ELF-1 (cell line): ENCODE measurements around the gene VPS36.
"Not testable (repeated sequence)": the region's sequence is repeated elsewhere in the genome, so short reads cannot be mapped to it uniquely, and the experiment has no call there.

Experiments
- DNase-seq: peaks from one replicate; pipeline ENCODE4 v3.0.0-alpha.2; 2016; ENCODE audit warnings: low read depth, low spot score

The VPS36 gene

DNA sequence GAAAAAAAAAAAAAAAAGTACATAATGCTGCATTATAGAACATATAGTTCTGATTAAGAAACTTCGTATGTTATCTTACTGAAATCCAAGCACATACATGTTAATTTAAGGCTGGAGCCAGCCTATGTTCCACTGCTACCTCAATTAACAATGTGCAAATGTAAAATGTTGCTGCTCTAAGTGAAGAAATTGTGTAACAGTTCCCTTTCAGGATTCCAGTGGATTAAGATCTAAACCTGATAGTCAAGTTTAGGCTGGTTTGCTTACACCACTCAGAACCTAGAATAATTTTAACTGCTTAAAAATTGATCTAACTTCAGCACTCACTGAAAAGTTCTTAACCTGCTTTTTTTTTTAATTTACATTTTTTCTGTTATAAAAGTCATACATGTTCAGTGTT lies 4.2 kb downstream of the VPS36 start:
- no peak for DNase-seq

GRCh38 chr13:52432456-52432855 lies 18.0 kb downstream of the VPS36 start:
- no peak for DNase-seq

DNA sequence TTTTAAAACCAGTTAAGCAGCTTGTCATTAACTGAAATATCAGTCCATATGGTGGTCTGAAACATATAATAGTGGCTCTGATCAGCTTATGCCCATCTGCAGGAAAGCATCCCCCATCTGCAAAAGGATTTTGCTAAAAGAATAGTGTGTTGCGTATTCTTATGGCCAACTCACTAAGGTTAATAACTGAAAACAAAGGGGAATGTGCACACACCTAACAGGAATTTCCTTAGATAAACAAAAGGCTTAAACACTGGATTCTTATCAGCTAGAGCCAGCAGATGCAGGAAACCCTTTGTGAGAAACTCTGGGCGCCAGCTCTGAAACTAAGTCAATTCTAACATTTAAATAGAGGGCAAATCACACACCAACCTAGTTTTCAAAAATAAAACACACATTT lies 22.1 kb downstream of the VPS36 start:
- no peak for DNase-seq

DNA sequence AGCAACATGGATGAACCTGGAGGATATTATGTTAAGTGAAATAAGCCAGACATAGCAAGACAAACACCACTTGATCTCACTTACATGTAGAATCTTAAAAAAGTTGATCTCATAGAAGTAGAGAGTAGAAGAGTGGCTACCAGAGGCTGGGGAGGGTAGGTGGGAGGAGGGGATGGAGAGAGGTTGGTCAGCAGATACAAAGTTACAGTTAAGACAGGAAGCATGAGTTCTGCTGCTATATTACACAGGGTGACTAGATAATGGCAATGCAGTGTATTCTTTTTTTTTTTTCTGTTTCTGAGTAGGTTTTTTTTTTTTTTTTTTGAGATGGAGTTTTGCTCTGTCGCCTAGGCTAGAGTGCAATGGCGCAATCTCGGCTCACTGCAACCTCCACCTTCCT lies 29.2 kb downstream of the VPS36 start:
- DNase-seq, result no peak

DNA sequence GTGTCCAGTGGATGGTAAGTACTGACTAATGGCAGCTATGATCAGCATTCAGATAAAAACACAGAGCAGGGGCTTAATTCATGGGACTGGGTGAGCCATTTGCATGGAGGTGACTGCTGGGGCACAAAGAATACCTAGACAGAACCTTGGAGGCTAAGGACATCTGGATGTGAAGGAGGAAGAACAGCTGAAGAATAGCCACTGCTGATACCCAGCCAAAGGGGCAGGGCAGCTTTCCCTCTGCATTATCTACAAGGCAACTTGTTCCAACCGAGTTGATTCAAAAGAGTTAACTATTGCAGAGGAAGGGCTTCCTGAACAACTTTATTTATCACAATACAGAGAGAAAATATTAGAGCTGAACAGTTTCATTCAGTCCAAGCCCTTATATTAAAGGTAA lies 31.4 kb downstream of the VPS36 start:
- DNase-seq, result no peak

- no peak for DNase-seq
Observed at GRCh38 chr13:52414963-52415362, 35.5 kb downstream of the VPS36 start.

GRCh38 chr13:52414051-52414450 lies 36.4 kb downstream of the VPS36 start:
- no peak for DNase-seq

DNA sequence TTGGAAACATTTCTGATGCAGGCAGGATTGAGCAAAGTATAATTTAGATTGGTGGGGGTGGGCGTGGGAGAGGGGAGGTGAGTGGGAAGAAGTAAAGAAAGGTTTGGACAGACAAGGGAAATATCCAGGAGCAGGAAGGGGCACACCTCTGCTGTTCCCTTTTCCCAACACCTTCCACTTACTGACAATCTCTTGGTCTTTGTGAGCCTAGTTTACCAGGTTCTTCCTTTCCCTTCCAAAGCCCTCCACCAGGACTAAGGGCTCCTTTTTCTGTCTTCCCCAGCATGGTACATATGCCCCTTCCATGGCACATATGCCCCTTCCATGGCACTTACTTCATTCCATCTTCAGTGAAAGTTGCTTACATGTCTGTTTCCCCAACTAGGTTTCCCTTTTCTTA lies 38.3 kb downstream of the VPS36 start:
- DNase-seq, result no peak

DNA sequence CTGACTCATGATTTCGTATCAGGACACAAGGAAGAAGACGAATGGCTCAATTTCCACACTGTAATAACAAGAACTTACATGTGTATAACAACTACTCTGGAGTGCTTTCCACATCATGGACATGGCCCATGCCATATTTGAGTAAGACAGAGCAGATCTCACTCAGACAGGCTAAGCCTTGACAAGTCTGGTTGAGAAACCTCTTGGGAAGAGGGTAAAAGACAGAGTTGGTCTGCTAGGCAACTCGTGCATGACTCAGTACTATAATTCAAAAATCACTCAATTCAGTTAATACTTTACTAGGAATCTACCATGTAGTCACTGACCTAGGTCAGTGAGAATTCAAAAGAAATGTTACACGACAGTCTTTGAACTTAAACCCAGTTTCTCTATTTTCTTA lies 38.8 kb downstream of the VPS36 start:
- no peak for DNase-seq

- DNase-seq, result not testable (repeated sequence)
Observed at GRCh38 chr13:52408071-52408658, 42.3 kb downstream of the VPS36 start.

GRCh38 chr13:52407436-52407835 lies 43.0 kb downstream of the VPS36 start:
- not testable (repeated sequence) for DNase-seq

GRCh38 chr13:52406629-52407028 lies 43.8 kb downstream of the VPS36 start:
- no peak for DNase-seq

DNA sequence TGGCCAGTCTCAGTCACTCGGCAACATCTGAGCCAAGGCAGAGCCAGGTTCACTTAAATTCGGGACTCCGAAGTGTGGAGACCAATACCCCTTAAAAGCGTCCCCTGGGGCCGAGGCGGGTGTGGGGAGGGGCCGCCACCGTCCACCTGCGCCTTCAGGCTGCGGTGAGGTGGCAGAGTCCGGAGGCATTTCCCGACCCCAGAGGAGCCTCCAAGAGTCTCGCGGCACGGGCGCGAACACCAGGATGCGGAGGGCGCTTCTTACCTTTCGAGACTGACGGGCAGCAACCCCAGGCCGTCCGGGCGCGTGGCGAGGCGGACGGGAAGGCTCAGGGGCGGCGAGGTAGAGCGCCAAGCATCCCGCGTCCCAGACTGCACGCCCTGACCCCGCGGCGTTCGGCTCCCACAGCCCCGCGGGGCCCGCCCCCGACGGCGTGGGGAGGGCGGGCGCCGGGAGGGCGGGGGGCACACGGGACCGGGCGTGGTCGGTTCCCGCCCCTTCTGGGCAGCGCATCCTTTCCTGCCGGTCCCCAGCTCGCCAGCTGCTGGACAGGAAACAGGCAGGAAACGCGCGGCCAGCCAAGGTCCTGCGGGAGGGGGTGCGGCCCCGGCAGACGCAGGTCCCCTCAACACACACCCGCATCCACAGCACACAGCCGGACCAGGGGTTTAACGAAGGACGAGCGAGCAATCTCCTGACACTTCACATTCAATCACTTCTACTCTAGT lies 44.5 kb downstream of the VPS36 start, which contains the start of gene THSD1:
Gene THSD1 (minus strand): TSS at position 406 of the 728 bp plus-strand sequence. CDS start 3,572 bp downstream, outside the sequence.
- DNase-seq, result peak; percentile 26

DNA sequence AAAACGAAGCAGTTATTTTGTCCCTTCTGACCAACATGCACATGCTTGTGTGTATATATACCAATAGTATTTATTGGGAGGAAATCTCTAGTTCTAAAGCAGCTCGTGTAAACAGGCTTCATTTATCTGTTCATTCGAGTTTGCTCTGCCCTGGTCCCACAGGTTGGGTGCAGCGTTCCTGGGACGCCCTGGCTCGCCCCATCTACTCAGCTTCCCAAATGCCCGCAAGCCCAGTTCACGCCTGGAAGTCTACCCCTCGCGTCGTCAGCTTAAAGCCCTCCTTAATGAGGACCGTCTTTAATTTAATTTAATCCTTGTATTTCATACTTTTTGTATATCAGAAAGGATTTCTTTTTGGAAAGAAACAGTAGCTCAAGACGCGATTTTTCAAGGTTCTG lies 45.1 kb downstream of the VPS36 start:
- DNase-seq, result no peak

GRCh38 chr13:52399708-52400107 lies 50.7 kb downstream of the VPS36 start:
- DNase-seq, result no peak

GRCh38 chr13:52399046-52399445 lies 51.4 kb downstream of the VPS36 start:
- no peak for DNase-seq

GRCh38 chr13:52395704-52396103 lies 54.7 kb downstream of the VPS36 start:
- DNase-seq, result no peak

- no peak for DNase-seq
Observed at GRCh38 chr13:52394586-52394985, 55.8 kb downstream of the VPS36 start.

DNA sequence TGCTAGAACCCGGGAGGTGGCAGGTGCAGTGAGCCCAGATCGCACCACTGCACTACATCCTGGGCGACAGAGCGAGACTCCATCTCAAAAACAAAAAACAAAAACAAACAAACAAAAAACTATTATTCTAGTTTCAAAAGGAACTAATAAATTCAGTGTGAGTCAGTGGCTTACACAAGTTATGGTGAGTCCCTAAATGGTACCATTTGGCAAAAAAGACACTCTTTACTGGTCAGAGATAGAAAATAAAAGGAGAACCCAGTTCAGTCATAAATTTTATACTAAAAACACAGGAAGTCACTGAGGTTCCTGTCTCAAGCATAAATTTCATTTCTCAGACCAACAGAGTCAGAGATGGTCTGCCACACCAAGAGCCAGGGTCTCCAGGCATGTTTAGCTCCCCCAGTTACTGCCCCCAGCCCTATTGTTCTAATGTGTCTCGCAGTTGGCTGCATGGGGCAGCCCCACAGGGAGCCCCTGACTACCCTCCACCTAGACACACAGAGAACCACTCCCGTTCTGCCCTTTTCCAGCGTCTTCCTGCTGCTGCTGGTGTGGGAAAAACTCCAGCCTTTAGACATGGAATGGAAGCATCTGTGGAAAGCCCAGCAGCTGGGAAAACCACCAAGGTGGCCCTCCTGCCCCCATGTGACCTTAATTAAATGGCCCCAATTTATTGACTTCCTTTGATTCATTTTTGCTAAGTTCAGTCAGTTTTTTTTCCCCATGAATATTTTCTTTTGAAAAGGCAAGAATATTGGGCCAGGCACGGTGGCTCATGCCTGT lies 56.7 kb downstream of the VPS36 start:
- no peak for DNase-seq

DNA sequence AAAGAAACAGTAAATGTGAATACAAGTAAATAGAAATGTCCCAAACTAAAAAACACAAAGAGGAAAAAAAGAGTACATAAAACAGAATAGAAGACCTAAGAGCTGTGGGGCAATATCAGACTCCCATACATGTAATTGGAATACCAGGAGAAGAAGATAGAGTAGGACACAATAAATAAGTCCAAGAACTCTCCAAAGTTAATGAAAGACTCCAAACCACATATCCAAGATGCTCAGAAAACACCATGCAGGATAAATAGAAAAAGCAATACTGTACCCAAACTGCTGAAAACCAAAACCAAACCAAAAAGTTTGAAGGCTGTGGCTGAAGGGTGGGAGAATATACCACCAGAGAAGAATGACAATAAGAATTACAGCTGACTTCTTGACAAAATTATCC lies 62.7 kb downstream of the VPS36 start:
- DNase-seq, result no peak

DNA sequence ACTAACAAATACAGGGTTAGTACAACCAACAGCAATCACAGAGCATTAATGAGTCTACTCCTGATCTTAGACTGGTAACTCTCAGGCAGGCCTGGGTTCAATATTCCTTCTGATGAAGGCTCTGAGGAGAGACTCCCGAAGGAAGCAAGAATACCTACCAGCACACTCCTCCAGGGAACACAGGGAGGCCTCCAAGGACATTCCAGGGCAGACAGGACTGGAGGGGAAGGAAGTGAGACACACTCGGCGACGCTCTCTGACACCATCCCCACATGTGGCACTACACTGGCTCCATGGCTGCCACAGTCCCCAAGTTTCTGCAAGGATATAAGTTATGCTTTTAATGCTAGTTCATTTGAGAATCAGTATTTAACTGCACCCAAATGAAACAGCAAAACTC lies 64.6 kb downstream of the VPS36 start:
- DNase-seq, result no peak

DNA sequence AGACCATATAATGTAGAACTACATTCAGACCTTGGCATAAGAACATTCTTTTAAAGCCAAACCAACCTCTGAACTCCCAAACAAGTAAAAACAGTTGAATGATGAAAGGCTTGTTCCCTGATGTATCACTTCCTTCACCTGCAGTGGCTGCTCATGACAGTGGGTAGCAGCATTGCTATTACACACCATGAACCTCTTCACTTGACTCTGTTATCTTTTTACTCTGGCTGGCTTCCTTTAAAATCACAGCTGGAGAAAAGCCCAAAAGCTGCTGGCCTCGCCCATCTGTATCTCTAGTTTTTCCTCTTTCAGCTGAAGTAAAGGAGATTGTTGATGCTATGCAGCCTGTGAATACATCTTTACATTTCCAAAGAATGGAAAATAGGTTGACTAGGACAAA lies 67.1 kb downstream of the VPS36 start:
- no peak for DNase-seq

DNA sequence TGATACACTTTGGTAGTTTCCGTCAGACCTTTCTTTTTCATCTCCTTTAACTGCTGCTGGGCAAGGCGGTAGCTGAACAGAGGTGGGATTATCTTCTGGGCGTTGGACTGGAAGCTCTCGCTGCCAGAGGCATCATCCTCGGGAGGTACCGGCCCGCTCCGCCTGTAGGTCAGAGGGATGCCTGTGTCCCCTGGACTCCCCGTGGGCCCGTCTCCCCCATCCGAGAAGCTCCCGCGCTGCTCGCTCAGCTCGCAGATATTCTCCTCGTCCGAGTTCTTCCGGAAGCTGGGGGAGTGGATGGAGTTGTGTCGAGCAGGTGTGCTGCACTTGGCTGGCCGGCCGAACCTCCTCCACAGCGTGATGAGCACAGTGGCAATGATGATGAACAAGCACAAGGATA lies 72.1 kb downstream of the VPS36 start:
- no peak for DNase-seq
